Measurements from ENCODE around the gene DPP6.

- TF ChIP-seq CTCF (IDR thresholded peaks at IDR 0.05 in 4 of 5, conservative IDR thresholded peaks at IDR 0.05 in 1 of 5) = no peak
- TF ChIP-seq POLR2A (IDR thresholded peaks at IDR 0.05) = no peak
Observed at GRCh38 chr7:154721086-154721485, 668.9 kb downstream of the DPP6 start.
